Measurements from ENCODE around the gene ZNF331. TPM values are rescaled to one million over a fixed set of nuclear protein-coding genes. Genes with fewer than 3 reads are reported as not detected.

The ZNF331 gene
- total and polyA plus RNA-seq, 4 experiments from 2014 or later = 27.9 to 58.3 (median 46.2) TPM

DNA sequence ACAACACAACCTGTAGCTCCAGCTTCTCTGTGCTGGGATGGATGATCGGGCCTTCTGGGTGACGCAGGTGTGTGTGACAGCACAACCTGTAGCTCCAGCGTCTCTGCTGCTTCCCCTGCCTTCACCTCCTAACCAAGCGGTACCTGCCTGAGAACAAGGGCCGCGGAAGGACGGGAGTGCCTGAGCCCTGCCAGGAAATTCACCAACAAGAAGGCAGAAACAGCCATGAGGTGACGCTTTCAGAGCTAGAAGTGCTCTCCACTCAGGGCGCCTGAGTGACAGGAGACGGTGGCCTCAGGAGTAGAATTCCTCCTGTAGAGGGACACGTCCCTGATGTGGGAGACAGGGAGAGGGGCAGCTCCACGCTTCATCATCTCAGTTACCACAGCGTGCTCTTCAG lies 17.4 kb downstream of the ZNF331 start:
- CTCF ChIA-PET (ENCODE audit: partially characterized antibody) = no interaction called here

DNA sequence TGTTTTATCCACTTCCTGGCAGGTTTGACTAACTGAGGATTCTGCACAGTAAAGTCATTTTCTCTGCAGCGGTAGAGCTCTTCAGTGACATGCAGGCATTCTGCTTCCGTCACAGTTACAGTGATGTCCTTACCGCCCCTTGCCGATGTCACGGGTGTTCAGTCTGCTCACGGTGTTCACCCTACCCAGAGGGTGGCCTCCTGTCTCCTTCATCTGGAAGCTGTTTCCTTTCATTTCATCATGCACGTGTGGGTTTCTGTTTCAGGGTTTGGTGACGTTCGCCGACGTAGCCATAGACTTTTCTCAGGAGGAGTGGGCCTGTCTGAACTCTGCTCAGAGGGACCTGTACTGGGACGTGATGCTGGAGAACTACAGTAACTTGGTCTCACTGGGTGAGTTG lies 33.4 kb downstream of the ZNF331 start:
- Mint-ChIP-seq H3K4me3 (peak overlapping the region in 1 of 8 donors; percentile 17), H3K27me3 (no peaks in the 10 kb centered on the region), H3K27ac (peak overlapping the region in 2 of 7 donors; percentile 55 to 83), H3K9me3 (peaks cover 8 to 75% (median 51%) of the 10 kb centered on the region in 8 donors), H3K4me1 (peaks cover 0 to 12% (median 4%) of the 10 kb centered on the region in 4 donors), H3K36me3 (peaks cover 82 to 87% of the 10 kb centered on the region in 2 donors)
- Histone ChIP-seq H3K9me3 (ENCODE audit: control insufficient read depth in 1 of 2, low read length in 2 of 2) (peaks cover 0 to 16% of the 10 kb centered on the region in 2 donors), H3K27me3 (ENCODE audit: insufficient read depth, low read length) (no peaks in the 10 kb centered on the region), H3K4me3 (ENCODE audit: low read length in 2 of 2) (no peak overlapping the region), H3K27ac (ENCODE audit: low read depth, low read length) (no peak overlapping the region), H3K36me3 (ENCODE audit: insufficient read depth, low read length) (peaks cover 29% of the 10 kb centered on the region), H3K4me1 (ENCODE audit: insufficient read depth, low read length) (no peaks in the 10 kb centered on the region)
- DNase-seq = no peak
- intact Hi-C loops (cut with micrococcal nuclease) = no loop called here
- POLR2A ChIA-PET (ENCODE audit: partially characterized antibody) = no interaction called here
- CTCF ChIA-PET (ENCODE audit: partially characterized antibody) = no interaction called here

More for the DNA sequence above, 17.4 kb downstream of the ZNF331 start:
- Histone ChIP-seq H3K27ac (ENCODE audit: low read depth, low read length) (peak overlapping the region; percentile 94), H3K4me1 (ENCODE audit: insufficient read depth, low read length) (peaks cover 14% of the 10 kb centered on the region), H3K9me3 (ENCODE audit: control insufficient read depth in 1 of 2, low read length in 2 of 2) (no peaks in the 10 kb centered on the region), H3K36me3 (ENCODE audit: insufficient read depth, low read length) (peaks cover 8% of the 10 kb centered on the region), H3K4me3 (ENCODE audit: low read length in 2 of 2) (peak overlapping the region; percentile 23 to 66), H3K27me3 (ENCODE audit: insufficient read depth, low read length) (no peaks in the 10 kb centered on the region)
- Mint-ChIP-seq H3K27ac (peak overlapping the region; percentile 70 to 100 (median 98)), H3K27me3 (no peaks in the 10 kb centered on the region), H3K36me3 (peaks cover 37 to 51% of the 10 kb centered on the region in 2 donors), H3K4me3 (peak overlapping the region; percentile 65 to 98 (median 97)), H3K9me3 (peaks cover 0 to 27% (median 4%) of the 10 kb centered on the region in 8 donors), H3K4me1 (peaks cover 6 to 23% (median 17%) of the 10 kb centered on the region in 4 donors)
- intact Hi-C loops (cut with micrococcal nuclease) = no loop called here
- no peak for DNase-seq
- POLR2A ChIA-PET (ENCODE audit: partially characterized antibody) = interaction anchor here (0.9 kb wide), 1 partner anchor 17 kb away, joined by 3 read pairs; no protein-coding TSS in a partner anchor

GRCh38 chr19:53576941-53577653 lies 39.2 kb downstream of the ZNF331 start:
- H3K4me3 ChIP-seq (ENCODE audit: low read length in 2 of 2) = peak overlapping the region in 1 of 2 donors; percentile 14
- H3K9me3 ChIP-seq (ENCODE audit: control insufficient read depth in 1 of 2, low read length in 2 of 2) = peaks cover 5 to 42% of the 10 kb centered on the region in 2 donors
- peaks cover 27% of the 10 kb centered on the region for H3K36me3 ChIP-seq (ENCODE audit: insufficient read depth, low read length)
- no peaks in the 10 kb centered on the region for H3K27me3 ChIP-seq (ENCODE audit: insufficient read depth, low read length)
- Mint-ChIP-seq H3K9me3 (peaks cover 3 to 97% (median 81%) of the 10 kb centered on the region in 8 donors), H3K36me3 (peaks cover 76 to 85% of the 10 kb centered on the region in 2 donors), H3K4me1 (no peaks in the 10 kb centered on the region), H3K27me3 (no peaks in the 10 kb centered on the region), H3K4me3 (peak overlapping the region in 3 of 8 donors; percentile 5 to 22 (median 11)), H3K27ac (peak overlapping the region in 1 of 7 donors; percentile 83)
- CTCF ChIA-PET (ENCODE audit: partially characterized antibody) = no interaction called here
- no peak for DNase-seq
- no peak overlapping the region for H3K27ac ChIP-seq (ENCODE audit: low read depth, low read length)
- intact Hi-C loops (cut with micrococcal nuclease) = no loop called here
- H3K4me1 ChIP-seq (ENCODE audit: insufficient read depth, low read length) = no peaks in the 10 kb centered on the region
- POLR2A ChIA-PET (ENCODE audit: partially characterized antibody) = no interaction called here

DNA sequence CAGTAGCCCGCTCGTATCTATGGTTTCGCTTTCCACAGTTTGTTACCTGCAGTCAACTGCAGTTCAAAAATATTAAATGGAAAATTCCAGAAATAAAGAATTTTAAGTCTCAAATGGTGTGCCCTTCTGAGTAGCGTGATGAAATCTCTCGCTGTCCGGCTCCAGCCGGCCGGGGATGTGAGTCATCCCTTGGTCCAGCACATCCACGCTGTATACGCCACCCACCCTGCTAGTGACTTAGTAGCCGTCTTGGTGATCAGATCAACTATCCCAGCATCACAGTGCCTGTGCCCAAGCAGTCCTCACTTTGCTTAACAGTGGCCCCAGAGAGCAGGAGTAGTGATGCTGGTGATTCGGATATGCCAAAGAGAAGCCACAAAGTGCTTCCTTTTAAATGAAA lies 40.0 kb downstream of the ZNF331 start:
- H3K4me1 Mint-ChIP-seq = no peaks in the 10 kb centered on the region
- peaks cover 69 to 79% of the 10 kb centered on the region in 2 donors for H3K36me3 Mint-ChIP-seq
- peaks cover 5 to 42% of the 10 kb centered on the region in 2 donors for H3K9me3 ChIP-seq (ENCODE audit: control insufficient read depth in 1 of 2, low read length in 2 of 2)
- peaks cover 2 to 98% (median 79%) of the 10 kb centered on the region in 8 donors for H3K9me3 Mint-ChIP-seq
- peak overlapping the region in 1 of 7 donors; percentile 83 for H3K27ac Mint-ChIP-seq
- H3K4me3 ChIP-seq (ENCODE audit: low read length in 2 of 2) = peak overlapping the region in 1 of 2 donors; percentile 14
- H3K27ac ChIP-seq (ENCODE audit: low read depth, low read length) = no peak overlapping the region
- H3K27me3 Mint-ChIP-seq = no peaks in the 10 kb centered on the region
- H3K36me3 ChIP-seq (ENCODE audit: insufficient read depth, low read length) = peaks cover 25% of the 10 kb centered on the region
- H3K27me3 ChIP-seq (ENCODE audit: insufficient read depth, low read length) = no peaks in the 10 kb centered on the region
- intact Hi-C loops (cut with micrococcal nuclease) = no loop called here
- DNase-seq = no peak
- POLR2A ChIA-PET (ENCODE audit: partially characterized antibody) = no interaction called here
- CTCF ChIA-PET (ENCODE audit: partially characterized antibody) = no interaction called here
- H3K4me3 Mint-ChIP-seq = peak overlapping the region in 1 of 8 donors; percentile 7
- H3K4me1 ChIP-seq (ENCODE audit: insufficient read depth, low read length) = no peaks in the 10 kb centered on the region

- DNase-seq = no peak
- Histone ChIP-seq H3K27me3 (ENCODE audit: insufficient read depth, low read length) (no peaks in the 10 kb centered on the region), H3K36me3 (ENCODE audit: insufficient read depth, low read length) (peaks cover 25% of the 10 kb centered on the region), H3K4me3 (ENCODE audit: low read length in 2 of 2) (no peak overlapping the region), H3K4me1 (ENCODE audit: insufficient read depth, low read length) (no peaks in the 10 kb centered on the region), H3K9me3 (ENCODE audit: control insufficient read depth in 1 of 2, low read length in 2 of 2) (peaks cover 5 to 39% of the 10 kb centered on the region in 2 donors), H3K27ac (ENCODE audit: low read depth, low read length) (no peak overlapping the region)
- ChIA-PET CTCF (ENCODE audit: partially characterized antibody) (no interaction called here), POLR2A (ENCODE audit: partially characterized antibody) (no interaction called here)
- intact Hi-C loops (cut with micrococcal nuclease) = no loop called here
- Mint-ChIP-seq H3K9me3 (peaks cover 2 to 95% (median 78%) of the 10 kb centered on the region in 8 donors), H3K27ac (peak overlapping the region in 1 of 7 donors; percentile 83), H3K4me3 (no peak overlapping the region), H3K36me3 (peaks cover 58 to 63% of the 10 kb centered on the region in 2 donors), H3K27me3 (no peaks in the 10 kb centered on the region), H3K4me1 (no peaks in the 10 kb centered on the region)
These were observed 41.6 kb downstream of the ZNF331 start for GRCh38 chr19:53579518-53579917.

DNA sequence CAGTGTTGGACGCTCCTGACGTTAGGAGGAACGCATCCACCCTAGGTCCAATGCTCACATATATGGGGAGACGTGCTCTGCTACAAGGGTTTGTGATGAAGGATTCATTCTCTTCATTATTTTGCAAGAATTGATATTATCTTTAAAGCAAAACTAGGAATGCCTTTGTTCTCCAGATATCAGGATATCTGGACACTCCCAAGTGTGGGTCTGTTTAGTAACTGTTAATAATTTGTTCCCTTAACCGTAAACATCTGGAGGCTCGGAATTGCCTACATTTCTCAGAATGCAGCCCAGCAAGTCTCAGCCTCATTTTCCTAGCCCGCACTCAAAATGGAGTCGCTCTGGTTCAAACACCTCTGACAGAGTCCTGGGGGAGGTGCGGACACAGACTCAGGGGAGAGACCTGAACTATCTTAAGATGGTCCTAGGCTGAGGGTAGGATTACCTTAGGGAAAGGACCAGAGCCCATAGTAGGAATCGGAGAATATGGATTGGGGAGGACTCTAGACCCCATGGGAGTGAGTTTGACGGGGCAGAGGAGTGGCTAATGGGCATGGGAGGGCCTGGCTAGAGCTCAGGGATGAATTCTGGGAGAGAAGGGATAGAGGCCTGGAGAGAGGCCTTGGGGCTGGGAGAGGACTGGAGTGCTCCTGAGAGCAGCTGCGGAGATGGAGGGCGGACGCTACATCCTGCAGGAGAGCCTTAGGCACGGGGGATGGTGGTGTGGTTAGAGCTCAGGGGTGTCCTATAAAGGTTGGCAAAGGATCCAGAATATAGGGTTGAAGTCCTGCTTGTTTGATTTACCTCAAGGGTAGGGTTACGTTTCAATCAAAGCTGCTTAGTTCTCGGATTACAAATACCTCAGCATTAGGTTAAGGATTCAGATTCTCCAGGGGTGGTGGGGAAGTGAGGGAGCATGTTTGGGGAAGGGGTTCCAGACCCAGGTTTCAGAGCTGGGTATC lies 43.2 kb downstream of the ZNF331 start:
- H3K4me3 Mint-ChIP-seq = no peak overlapping the region
- no peak for DNase-seq
- no peaks in the 10 kb centered on the region for H3K27me3 Mint-ChIP-seq
- Histone ChIP-seq H3K9me3 (ENCODE audit: control insufficient read depth in 1 of 2, low read length in 2 of 2) (peaks cover 5 to 35% of the 10 kb centered on the region in 2 donors), H3K4me3 (ENCODE audit: low read length in 2 of 2) (no peak overlapping the region), H3K36me3 (ENCODE audit: insufficient read depth, low read length) (peaks cover 22% of the 10 kb centered on the region), H3K4me1 (ENCODE audit: insufficient read depth, low read length) (no peaks in the 10 kb centered on the region), H3K27ac (ENCODE audit: low read depth, low read length) (no peak overlapping the region), H3K27me3 (ENCODE audit: insufficient read depth, low read length) (no peaks in the 10 kb centered on the region)
- H3K27ac Mint-ChIP-seq = peak overlapping the region in 3 of 7 donors; percentile 29 to 83 (median 77)
- H3K4me1 Mint-ChIP-seq = no peaks in the 10 kb centered on the region
- ChIA-PET CTCF (ENCODE audit: partially characterized antibody) (no interaction called here), POLR2A (ENCODE audit: partially characterized antibody) (no interaction called here)
- peaks cover 45 to 48% of the 10 kb centered on the region in 2 donors for H3K36me3 Mint-ChIP-seq
- peaks cover 2 to 86% (median 67%) of the 10 kb centered on the region in 8 donors for H3K9me3 Mint-ChIP-seq
- intact Hi-C loops (cut with micrococcal nuclease) = no loop called here

DNA sequence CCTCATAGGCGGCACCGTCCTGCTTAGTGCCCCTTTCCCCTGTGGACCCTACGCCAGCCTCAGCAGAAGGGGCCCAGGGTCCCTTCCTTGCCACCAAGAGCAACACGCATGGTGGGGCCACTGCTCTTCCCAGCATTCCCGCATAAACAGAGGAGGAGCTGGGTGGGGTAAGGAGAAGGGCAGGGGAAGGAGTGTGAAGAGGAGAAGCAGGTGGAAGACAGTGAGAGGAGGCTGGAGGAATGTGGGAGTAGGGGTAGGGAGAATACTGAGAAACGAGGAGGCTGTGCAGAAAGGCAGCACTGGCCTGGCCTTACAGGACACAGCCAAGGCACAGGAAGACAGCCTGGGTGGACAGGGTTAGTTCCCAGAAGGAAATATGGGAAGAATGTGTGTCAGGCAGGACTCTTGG lies 43.9 kb downstream of the ZNF331 start:
- no peak for DNase-seq
- no peak overlapping the region for H3K4me3 ChIP-seq (ENCODE audit: low read length in 2 of 2)
- peaks cover 5 to 29% of the 10 kb centered on the region in 2 donors for H3K9me3 ChIP-seq (ENCODE audit: control insufficient read depth in 1 of 2, low read length in 2 of 2)
- ChIA-PET CTCF (ENCODE audit: partially characterized antibody) (no interaction called here), POLR2A (ENCODE audit: partially characterized antibody) (no interaction called here)
- Mint-ChIP-seq H3K4me1 (no peaks in the 10 kb centered on the region), H3K4me3 (no peak overlapping the region), H3K27me3 (no peaks in the 10 kb centered on the region), H3K9me3 (peaks cover 2 to 84% (median 65%) of the 10 kb centered on the region in 8 donors), H3K36me3 (peaks cover 38 to 41% of the 10 kb centered on the region in 2 donors), H3K27ac (peak overlapping the region in 4 of 7 donors; percentile 42 to 83 (median 60))
- H3K27ac ChIP-seq (ENCODE audit: low read depth, low read length) = no peak overlapping the region
- H3K36me3 ChIP-seq (ENCODE audit: insufficient read depth, low read length) = peaks cover 14% of the 10 kb centered on the region
- intact Hi-C loops (cut with micrococcal nuclease) = no loop called here
- no peaks in the 10 kb centered on the region for H3K27me3 ChIP-seq (ENCODE audit: insufficient read depth, low read length)
- no peaks in the 10 kb centered on the region for H3K4me1 ChIP-seq (ENCODE audit: insufficient read depth, low read length)

Measured in CD4-positive, alpha-beta memory T cell (primary cell).